Epithelial cell of proximal tubule (primary cell): ENCODE data around the gene GATD1. TPM values are rescaled to one million over a fixed set of nuclear protein-coding genes. Genes with fewer than 3 reads are reported as not detected.

Source experiments
- DNase-seq: peaks from one replicate; pipeline ENCODE4 v3.0.0-alpha.2; 2011; ENCODE audit warnings: low read depth
- H3K4me3 ChIP-seq: 2 replicates; pipeline ENCODE4 v1.5.1; 2011; ENCODE audit warnings: low read depth, mild to moderate bottlenecking, low read length
- total RNA-seq: library from RNA; depleted of rRNA; stranded (reverse); fragments of >200 nt; gene quantifications from 2 replicates; pipeline ENCODE4 v1.2.3, GENCODE V29; 2015
- TF ChIP-seq, protein P1 (sequence below): conservative IDR thresholded peaks from 2 replicates; pipeline ENCODE4 v1.5.1; 2012; ENCODE audit warnings: low read depth, mild to moderate bottlenecking, low read length

The GATD1 gene
- total RNA-seq, 1 donor from 2014 or later = 68.8 TPM

DNA sequence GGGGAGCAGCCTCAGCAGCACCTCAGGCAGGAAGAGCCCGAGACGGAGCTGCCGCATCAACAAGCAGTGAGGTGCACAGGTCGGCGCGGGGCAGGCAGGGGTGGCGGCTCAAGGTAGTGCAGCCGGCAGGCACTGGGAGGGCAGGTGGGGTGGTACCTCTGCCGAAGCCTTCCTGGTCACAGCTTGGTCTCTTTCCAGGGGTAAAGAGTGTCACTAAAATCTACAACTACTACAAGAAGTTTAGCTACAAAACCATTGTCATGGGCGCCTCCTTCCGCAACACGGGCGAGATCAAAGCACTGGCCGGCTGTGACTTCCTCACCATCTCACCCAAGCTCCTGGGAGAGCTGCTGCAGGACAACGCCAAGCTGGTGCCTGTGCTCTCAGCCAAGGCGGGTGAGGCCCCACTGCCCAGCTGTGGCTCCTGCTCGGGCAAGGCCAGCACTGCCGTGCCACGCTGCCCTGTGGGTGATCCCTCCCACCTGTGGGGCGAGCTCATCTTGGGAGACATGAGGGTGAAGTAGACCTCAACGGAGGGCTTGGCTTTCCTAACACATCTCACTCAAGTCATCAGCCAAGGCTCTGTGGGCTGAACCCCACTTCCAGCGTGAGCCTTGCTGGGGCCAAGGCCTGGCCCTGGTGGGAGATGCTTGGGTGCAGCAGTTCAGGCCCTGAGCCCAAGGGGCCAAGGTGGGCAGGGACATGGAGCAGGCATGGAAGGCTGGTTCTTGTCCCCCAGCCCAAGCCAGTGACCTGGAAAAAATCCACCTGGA, 13.6 kb downstream of the GATD1 start:
- no peak for DNase-seq
- no peak overlapping the region for H3K4me3 ChIP-seq
- TF ChIP-seq, protein P1, sequence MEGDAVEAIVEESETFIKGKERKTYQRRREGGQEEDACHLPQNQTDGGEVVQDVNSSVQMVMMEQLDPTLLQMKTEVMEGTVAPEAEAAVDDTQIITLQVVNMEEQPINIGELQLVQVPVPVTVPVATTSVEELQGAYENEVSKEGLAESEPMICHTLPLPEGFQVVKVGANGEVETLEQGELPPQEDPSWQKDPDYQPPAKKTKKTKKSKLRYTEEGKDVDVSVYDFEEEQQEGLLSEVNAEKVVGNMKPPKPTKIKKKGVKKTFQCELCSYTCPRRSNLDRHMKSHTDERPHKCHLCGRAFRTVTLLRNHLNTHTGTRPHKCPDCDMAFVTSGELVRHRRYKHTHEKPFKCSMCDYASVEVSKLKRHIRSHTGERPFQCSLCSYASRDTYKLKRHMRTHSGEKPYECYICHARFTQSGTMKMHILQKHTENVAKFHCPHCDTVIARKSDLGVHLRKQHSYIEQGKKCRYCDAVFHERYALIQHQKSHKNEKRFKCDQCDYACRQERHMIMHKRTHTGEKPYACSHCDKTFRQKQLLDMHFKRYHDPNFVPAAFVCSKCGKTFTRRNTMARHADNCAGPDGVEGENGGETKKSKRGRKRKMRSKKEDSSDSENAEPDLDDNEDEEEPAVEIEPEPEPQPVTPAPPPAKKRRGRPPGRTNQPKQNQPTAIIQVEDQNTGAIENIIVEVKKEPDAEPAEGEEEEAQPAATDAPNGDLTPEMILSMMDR = no peak

DNA sequence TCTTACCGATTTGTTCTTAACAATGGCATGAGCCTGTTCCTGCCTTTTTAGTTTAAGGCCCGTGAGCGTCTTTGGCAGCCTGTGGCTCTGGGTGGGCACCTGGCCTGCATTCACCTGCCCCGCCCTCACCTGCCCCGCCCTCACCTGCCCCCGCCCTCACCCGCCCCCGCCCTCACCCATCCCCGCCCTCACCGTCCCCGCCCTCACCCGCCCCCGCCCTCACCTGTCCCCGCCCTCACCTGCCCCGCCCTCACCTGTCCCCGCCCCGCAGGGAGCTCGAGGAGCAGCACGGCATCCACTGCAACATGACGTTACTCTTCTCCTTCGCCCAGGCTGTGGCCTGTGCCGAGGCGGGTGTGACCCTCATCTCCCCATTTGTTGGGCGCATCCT, 14.2 kb downstream of the GATD1 start:
- no peak overlapping the region for H3K4me3 ChIP-seq
- TF ChIP-seq, protein P1 = no peak
- no peak for DNase-seq

DNA sequence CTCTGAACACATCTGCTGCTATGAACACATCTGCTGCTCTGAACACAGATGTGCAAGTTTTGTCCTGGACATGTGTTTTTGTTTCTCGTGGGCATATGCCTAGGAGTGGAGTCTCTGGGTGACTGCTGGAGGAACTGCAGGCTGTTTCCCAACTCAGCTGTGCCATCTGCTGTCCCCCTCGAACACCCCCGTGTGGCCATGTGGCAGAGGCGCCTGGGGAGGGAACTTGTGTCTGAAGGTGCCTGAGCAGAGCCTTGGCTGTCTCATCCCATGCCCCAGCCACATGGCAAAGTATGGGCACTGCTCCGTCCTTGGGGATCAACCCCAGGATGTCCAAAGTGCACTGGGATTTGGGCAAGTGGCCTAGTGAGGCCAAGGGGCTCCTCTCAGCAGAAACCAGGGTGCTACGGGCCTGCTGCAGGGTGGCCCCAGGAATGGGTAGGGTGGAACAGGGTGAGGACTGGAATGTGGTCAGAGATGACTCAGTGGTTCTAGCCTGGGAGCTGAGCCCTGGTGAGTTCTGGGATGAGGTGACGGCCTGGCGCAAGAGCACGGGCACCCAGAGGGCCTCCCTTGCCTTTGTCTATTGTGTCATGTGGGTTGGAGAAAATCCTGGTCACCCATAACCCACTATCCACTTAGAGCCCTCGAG, 14.7 kb downstream of the GATD1 start:
- TF ChIP-seq, protein P1 = peak; percentile 39
- H3K4me3 ChIP-seq = no peak overlapping the region
- no peak for DNase-seq

DNA sequence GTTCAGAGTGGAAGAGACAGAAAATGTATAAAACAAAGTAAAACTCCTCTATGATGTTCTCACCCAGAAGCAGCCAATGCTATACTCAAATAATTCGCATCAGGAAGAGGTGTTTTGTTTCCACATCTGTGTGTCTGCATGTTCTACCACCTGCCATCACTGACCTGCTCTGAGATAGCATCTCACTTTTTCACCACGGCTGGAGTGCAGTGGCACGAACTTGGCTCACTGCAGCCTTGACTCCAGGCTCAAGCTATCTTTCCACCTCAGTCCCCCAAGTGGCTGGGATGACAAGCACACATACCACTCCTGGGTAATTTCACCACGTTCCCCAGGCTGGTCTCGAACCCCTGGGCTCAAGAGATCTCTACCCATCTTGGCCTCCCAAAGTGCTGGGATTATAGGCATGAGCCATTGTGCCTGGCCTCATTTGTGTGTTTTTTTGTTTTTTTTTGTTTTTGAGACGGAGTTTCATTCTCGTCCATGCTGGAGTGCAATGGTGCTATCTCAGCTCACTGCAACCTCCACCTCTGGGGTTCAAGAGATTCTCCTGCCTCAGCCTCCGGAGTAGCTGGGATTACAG, 15.7 kb downstream of the GATD1 start:
- TF ChIP-seq, protein P1 = no peak
- no peak for DNase-seq
- H3K4me3 ChIP-seq = no peak overlapping the region

DNA sequence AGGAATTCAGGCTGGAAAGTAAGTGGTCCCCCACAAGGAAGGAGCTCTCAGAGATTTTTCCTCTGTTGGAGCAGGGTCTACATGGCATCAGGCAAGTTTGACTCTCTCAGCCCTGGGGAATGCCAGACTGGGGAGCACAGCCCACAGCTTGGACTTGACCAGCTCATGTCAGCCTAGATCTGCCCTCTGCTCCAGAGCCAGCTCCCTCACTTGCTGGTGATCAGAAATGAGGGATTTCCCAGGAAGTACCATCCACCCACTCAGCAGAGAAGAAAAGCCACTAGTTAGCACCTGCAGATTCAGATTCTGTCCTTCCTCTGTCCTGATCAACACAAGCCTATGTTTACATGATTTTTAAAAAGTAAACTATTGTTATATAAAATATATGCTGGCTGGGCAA, 17.1 kb downstream of the GATD1 start:
- DNase-seq = no peak
- TF ChIP-seq, protein P1 = no peak

DNA sequence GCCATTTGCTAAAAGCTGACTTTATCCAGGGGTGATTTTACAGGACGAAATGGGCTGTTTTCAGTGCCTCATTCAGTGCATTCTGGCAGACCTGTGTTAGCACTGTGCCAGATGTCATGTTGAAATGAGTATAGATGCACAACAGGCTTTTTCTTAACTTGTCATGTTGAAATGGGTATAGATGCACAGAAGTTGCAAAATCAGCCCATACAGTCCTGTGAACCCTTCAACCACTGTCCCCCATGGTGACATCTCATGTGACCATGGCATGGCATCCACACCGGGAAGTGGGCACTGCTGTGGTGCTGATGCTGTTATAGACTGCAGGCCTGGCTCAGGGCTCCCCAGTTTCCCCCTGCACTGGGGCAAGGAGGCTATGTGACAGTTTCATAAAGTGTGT, 27.6 kb downstream of the GATD1 start:
- no peak overlapping the region for H3K4me3 ChIP-seq
- TF ChIP-seq, protein P1 = no peak
- DNase-seq = no peak

More for the DNA sequence above, 17.1 kb downstream of the GATD1 start:
- H3K4me3 ChIP-seq = no peak overlapping the region
